MCF 10A (cell line): ENCODE data around the gene BCL2L1. TPM values are rescaled to one million over a fixed set of nuclear protein-coding genes. Genes with fewer than 3 reads are reported as not detected.

Experiments
- BruUV-seq: library from RNA; stranded (reverse); fragments of 400-500 nt; replicated peaks from 2 replicates; lab custom pipeline; 2021; lab: Mats Ljungman, UMichigan
- CTCF ChIA-PET: fragments of 300-600 bp; sonication (Branson Sonifier 250); formaldehyde crosslinking; extraction: SDS; loops from one replicate; lab custom pipeline; 2021; ENCODE audit warnings: antibody characterized with exemption, inconsistent platforms; lab: Yijun Ruan, JAX
- POLR2A ChIA-PET: fragments of 300-600, 350-650 bp; sonication (Branson Sonifier 250); formaldehyde crosslinking; extraction: SDS; loops from one replicate; lab custom pipeline; 2020; ENCODE audit warnings: antibody characterized with exemption, inconsistent platforms; lab: Yijun Ruan, JAX
- DNase-seq: peaks from one replicate; pipeline ENCODE4 v3.0.0-alpha.2; 2018; ENCODE audit not compliant: unreplicated experiment
- H3K27ac Mint-ChIP-seq: one replicate; pipeline ENCODE4 v1.8.0; 2022; ENCODE audit warnings: mild to moderate bottlenecking, low read depth, mixed read lengths; ENCODE audit not compliant: unreplicated experiment
- H3K27me3 Mint-ChIP-seq: one replicate; pipeline ENCODE4 v1.8.0; 2022; ENCODE audit warnings: mixed read lengths; ENCODE audit not compliant: insufficient read depth, unreplicated experiment
- H3K36me3 Mint-ChIP-seq: one replicate; pipeline ENCODE4 v1.8.0; 2022; ENCODE audit warnings: mild to moderate bottlenecking, moderate library complexity, mixed read lengths; ENCODE audit not compliant: insufficient read depth, unreplicated experiment
- H3K4me1 Mint-ChIP-seq: one replicate; pipeline ENCODE4 v1.8.0; 2022; ENCODE audit warnings: mixed read lengths; ENCODE audit not compliant: insufficient read depth, unreplicated experiment
- H3K4me3 Mint-ChIP-seq: one replicate; pipeline ENCODE4 v1.8.0; 2022; ENCODE audit warnings: mild to moderate bottlenecking, moderate library complexity, mixed read lengths; ENCODE audit not compliant: unreplicated experiment
- H3K9me3 Mint-ChIP-seq: one replicate; pipeline ENCODE4 v1.8.0; 2022; ENCODE audit warnings: mixed read lengths; ENCODE audit not compliant: unreplicated experiment
- CTCF ChIP-seq: fragments of 200-600 bp; IDR thresholded peaks from one replicate; pipeline ENCODE4 v1.8.0; 2022; ENCODE audit warnings: antibody characterized with exemption, mild to moderate bottlenecking; ENCODE audit not compliant: unreplicated experiment
- intact Hi-C: fragments of 100-400 bp; cut with micrococcal nuclease; formaldehyde crosslinking; loops from 2 replicates; pipeline ENCODE4 v1.14.1; 2022
- total RNA-seq: library from RNA; stranded (reverse); gene quantifications from 2 replicates; pipeline ENCODE4 v1.2.3, GENCODE V29; 2022

The BCL2L1 gene
- total RNA-seq, 1 experiment from 2014 or later: 156 TPM

- H3K36me3 Mint-ChIP-seq: peaks cover 44% of the 10 kb centered on the region
- peak overlapping the region; percentile 97 for H3K27ac Mint-ChIP-seq
- no peak for TF ChIP-seq CTCF
- no peak for DNase-seq
- H3K27me3 Mint-ChIP-seq: no peaks in the 10 kb centered on the region
- H3K4me3 Mint-ChIP-seq: no peak overlapping the region
- H3K4me1 Mint-ChIP-seq: peaks cover 55% of the 10 kb centered on the region
- ChIA-PET POLR2A (interaction anchor here (0.9 to 13.9 kb wide), 15 partner anchors 9 to 139 kb away, joined by 3 to 238 read pairs (median 11); partner anchors contain the start of genes BCL2L1, ID1 and TPX2), CTCF (interaction anchor here (0.6 to 21.5 kb wide), 22 partner anchors 11 to 138 kb away, joined by 3 to 429 read pairs (median 5); partner anchors contain the start of genes BCL2L1 and ID1)
- H3K9me3 Mint-ChIP-seq: no peaks in the 10 kb centered on the region
- BruUV-seq: no TSS peak
- intact Hi-C loops: loop anchor here (1.0 kb wide), 1 partner anchor 22 kb away; the partner anchor contains the start of gene BCL2L1
These were observed 22.6 kb downstream of the BCL2L1 start for GRCh38 chr20:31699801-31700728.

- H3K27ac Mint-ChIP-seq: peak overlapping the region; percentile 97
- intact Hi-C loops: loop anchor here (1.0 kb wide), 1 partner anchor 23 kb away; the partner anchor contains the start of gene BCL2L1
- no peaks in the 10 kb centered on the region for H3K9me3 Mint-ChIP-seq
- peaks cover 36% of the 10 kb centered on the region for H3K36me3 Mint-ChIP-seq
- ChIA-PET CTCF (interaction anchor here (0.7 to 21.5 kb wide), 19 partner anchors 10 to 137 kb away, joined by 3 to 429 read pairs (median 5); partner anchors contain the start of genes BCL2L1 and ID1), POLR2A (interaction anchor here (0.7 to 13.9 kb wide), 17 partner anchors 8 to 138 kb away, joined by 3 to 238 read pairs (median 6); partner anchors contain the start of genes BCL2L1, ID1 and TPX2)
- H3K4me1 Mint-ChIP-seq: peaks cover 55% of the 10 kb centered on the region
- TSS peak; percentile 87 for BruUV-seq
- DNase-seq: peak; percentile 76
- H3K4me3 Mint-ChIP-seq: peak overlapping the region; percentile 52
- TF ChIP-seq CTCF: no peak
- no peaks in the 10 kb centered on the region for H3K27me3 Mint-ChIP-seq
These were observed 23.6 kb downstream of the BCL2L1 start for GRCh38 chr20:31698803-31699718.

DNA sequence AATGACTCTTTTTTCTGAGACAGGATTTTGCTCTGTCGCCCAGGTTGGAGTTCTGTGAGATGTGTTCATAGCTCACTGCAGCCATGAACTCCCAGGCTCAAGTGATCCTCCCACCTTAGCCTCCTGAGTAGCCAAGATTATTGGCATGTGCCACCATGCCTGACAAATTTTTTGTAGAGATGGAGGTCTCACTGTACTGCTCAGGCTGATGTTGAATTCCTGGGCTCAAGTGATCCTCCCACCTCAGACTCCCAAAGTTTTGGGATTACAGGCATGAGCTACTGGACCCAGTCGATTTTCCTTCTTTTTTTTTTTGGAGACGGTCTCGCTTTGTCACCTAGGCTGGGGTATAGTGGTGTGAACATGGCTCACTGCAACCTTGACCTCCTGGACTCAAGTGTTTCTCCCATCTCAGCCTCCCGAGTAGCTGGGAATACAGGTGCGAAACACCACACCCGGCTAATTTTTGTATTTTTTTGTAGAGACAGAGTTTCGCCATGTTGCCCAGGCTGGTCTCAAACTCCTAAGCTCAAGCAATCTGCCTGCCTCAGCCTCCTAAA, 24.3 kb downstream of the BCL2L1 start:
- Mint-ChIP-seq H3K27ac (peak overlapping the region; percentile 97), H3K4me1 (peaks cover 55% of the 10 kb centered on the region), H3K36me3 (peaks cover 28% of the 10 kb centered on the region), H3K4me3 (no peak overlapping the region), H3K9me3 (no peaks in the 10 kb centered on the region), H3K27me3 (no peaks in the 10 kb centered on the region)
- CTCF ChIA-PET: interaction anchor here (0.7 to 21.5 kb wide), 15 partner anchors 10 to 94 kb away, joined by 3 to 429 read pairs (median 5); partner anchors contain the start of genes BCL2L1 and ID1
- TF ChIP-seq CTCF: no peak
- no peak for DNase-seq
- BruUV-seq: no TSS peak
- POLR2A ChIA-PET: interaction anchor here (1.4 to 13.9 kb wide), 11 partner anchors 13 to 137 kb away, joined by 6 to 238 read pairs (median 17); partner anchors contain the start of genes BCL2L1, ID1 and TPX2
- intact Hi-C loops: no loop called here
